ENCODE results near the gene SH3GL1. TPM values are rescaled to one million over a fixed set of nuclear protein-coding genes. Genes with fewer than 3 reads are reported as not detected.
"Not testable (repeated sequence)": the region's sequence is repeated elsewhere in the genome, so short reads cannot be mapped to it uniquely, and the experiment has no call there.

The SH3GL1 gene
- total RNA-seq, 2 donors from 2014 or later, result 42.3 to 44.4 TPM

GRCh38 chr19:4358709-4359626 is 41.4 kb downstream of the SH3GL1 start:
- intact Hi-C loops (cut with DNase I, micrococcal nuclease), result no loop called here
- ATAC-seq (no peak), DNase-seq (no peak)

- no peak for DNase-seq
- ATAC-seq, result no peak
- intact Hi-C loops (cut with DNase I, micrococcal nuclease), result no loop called here
Observed at GRCh38 chr19:4357921-4358326, 42.4 kb downstream of the SH3GL1 start.

DNA sequence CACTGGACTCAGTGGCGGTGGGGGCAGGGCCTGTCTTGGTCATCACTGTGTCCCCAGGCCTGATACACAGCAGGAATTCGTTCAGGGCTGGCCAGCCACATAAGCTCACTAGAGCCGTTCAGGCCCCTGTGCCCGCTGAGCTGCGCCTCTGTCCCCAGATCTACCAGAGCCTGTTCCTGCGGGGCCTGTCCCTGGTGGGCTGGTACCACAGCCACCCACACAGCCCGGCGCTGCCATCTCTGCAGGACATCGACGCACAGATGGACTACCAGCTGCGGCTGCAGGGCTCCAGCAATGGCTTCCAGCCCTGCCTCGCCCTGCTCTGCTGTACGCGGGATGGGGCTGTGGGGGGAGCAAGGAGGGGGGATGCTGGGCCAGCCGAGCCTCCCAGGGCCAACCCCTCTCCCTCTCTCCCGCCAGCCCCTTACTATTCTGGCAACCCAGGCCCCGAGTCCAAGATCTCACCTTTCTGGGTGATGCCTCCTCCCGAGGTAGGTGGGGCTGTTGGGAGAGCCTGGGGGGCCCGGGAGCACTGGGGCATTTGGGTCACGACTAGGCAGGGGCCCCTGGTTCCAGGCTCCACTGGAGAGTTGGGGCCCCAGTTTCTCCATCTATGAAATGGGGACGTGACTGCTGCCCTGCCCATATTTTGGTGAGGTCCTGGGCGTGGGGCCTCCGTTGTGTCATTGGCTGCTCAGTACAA is 43.1 kb downstream of the SH3GL1 start:
- ATAC-seq, result no peak
- intact Hi-C loops (cut with DNase I, micrococcal nuclease), result no loop called here
- no peak for DNase-seq

DNA sequence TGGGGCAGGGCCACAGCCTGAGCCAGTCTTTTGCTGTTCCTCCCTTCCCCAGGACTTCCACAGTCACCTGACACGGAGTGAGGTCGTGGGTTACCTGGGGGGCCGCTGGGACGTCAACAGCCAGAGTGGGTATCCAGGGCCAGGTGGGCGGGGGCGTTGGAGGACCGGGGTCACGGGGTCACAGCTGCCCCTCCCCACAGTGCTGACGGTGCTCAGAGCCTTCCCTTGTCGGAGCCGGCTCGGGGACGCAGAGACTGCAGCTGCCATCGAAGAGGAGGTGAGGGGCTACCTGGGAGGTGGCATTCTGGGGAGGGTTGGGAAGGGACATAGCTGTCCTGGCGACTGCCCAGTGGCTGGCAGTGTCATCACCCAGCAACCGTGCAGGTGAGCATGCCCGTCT is 45.5 kb downstream of the SH3GL1 start:
- no peak for ATAC-seq
- DNase-seq, result no peak
- intact Hi-C loops (cut with DNase I, micrococcal nuclease), result loop anchor here in 1 of 2 donors (5.0 kb wide), 1 partner anchor 88 kb away; no protein-coding TSS in a partner anchor

GRCh38 chr19:4354282-4354681 is 46.1 kb downstream of the SH3GL1 start:
- no peak for ATAC-seq
- no peak for DNase-seq
- intact Hi-C loops (cut with DNase I, micrococcal nuclease), result loop anchor here in 1 of 2 donors (5.0 kb wide), 1 partner anchor 87 kb away; no protein-coding TSS in a partner anchor

GRCh38 chr19:4352701-4353121 is 47.6 kb downstream of the SH3GL1 start:
- peak; percentile 65 for ATAC-seq
- DNase-seq, result peak in 1 of 2 donors; percentile 65
- intact Hi-C loops (cut with DNase I, micrococcal nuclease), result loop anchor here in 1 of 2 donors (5.0 kb wide), 1 partner anchor 85 kb away; no protein-coding TSS in a partner anchor

DNA sequence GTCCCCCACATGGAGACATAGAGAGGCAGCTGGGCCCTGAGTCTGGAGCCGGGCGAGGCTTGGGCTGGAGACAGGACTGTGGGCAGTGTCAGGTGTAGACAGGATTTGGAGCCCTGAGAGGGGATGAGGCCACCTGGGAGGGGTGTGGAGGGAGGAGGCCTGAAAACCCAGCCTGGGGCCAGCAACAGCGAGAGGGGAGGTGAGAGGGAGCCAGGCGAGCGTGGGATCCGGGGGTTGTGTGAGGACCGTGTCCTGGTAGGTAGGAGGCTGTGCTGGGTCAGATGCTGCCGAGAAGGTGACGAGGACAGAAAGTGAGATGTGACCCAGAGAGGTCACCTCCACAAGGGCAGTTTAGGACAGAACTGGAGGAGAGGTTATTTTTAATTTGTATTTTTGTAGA is 49.6 kb downstream of the SH3GL1 start:
- DNase-seq, result no peak
- intact Hi-C loops (cut with DNase I, micrococcal nuclease), result loop anchor here in 1 of 2 donors (5.0 kb wide), 1 partner anchor 83 kb away; no protein-coding TSS in a partner anchor
- ATAC-seq, result no peak

GRCh38 chr19:4350111-4350510 is 50.2 kb downstream of the SH3GL1 start:
- intact Hi-C loops (cut with DNase I, micrococcal nuclease), result loop anchor here in 1 of 2 donors (5.0 kb wide), 1 partner anchor 83 kb away; no protein-coding TSS in a partner anchor
- no peak for DNase-seq
- no peak for ATAC-seq

DNA sequence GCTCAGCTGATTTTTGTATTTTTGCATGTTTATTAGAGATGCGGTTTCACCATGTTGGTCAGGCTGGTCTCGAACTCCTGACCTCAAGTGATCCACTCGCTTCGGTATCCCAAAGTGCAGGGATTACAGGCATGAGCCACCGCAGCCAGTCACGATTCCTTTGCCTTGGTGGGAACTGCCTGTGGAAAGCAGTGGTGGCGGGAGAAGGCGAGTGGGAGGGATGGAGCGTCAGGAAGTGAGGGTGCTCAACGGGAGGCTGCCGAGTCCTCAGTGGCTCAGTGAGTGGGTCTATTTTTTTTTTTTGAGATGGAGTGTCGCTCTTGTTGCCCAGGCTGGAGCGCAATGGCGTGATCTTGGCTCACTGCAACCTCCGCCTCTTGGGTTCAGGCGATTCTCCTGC is 51.1 kb downstream of the SH3GL1 start:
- intact Hi-C loops (cut with DNase I, micrococcal nuclease); DNase-seq; ATAC-seq: not testable (repeated sequence)

DNA sequence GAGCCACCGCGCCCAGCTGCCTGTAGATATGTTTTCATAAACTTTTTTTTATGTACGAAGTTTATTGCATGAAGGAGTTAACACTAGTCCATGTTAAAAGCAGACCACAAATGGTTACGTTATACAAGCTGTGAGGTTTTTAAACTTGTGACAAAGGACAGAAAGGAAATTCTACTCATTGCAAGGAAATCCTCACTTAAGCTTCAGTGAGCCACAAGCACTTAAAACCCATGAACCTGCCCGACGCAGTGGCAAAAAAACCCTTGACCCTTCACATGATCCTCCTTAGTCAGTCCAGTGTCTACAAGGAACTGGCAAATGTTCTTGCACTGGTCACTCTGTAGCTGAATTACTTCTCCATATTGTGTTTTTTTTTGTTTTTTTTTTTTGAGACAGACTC is 52.8 kb downstream of the SH3GL1 start:
- ATAC-seq (no peak), DNase-seq (no peak)
- intact Hi-C loops (cut with DNase I, micrococcal nuclease), result no loop called here

DNA sequence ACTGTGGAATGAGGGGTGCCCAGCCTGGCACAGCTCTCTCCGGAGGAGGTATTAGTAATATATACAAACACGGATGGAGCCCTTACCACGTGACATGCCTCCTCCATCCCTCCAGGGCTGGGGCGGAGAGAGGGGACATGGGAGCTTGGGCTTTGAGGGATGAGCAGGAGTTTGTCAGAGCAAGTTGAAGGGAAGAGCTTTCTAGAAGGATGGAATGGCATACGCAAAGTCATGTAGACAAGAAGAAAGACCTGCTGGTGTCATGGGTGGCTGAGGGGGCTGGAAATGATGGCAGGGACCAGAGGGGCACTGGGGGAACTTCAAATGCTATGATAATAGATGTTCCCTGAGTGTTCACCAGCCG is 54.3 kb downstream of the SH3GL1 start:
- intact Hi-C loops (cut with DNase I, micrococcal nuclease), result no loop called here
- no peak for DNase-seq
- no peak for ATAC-seq

DNA sequence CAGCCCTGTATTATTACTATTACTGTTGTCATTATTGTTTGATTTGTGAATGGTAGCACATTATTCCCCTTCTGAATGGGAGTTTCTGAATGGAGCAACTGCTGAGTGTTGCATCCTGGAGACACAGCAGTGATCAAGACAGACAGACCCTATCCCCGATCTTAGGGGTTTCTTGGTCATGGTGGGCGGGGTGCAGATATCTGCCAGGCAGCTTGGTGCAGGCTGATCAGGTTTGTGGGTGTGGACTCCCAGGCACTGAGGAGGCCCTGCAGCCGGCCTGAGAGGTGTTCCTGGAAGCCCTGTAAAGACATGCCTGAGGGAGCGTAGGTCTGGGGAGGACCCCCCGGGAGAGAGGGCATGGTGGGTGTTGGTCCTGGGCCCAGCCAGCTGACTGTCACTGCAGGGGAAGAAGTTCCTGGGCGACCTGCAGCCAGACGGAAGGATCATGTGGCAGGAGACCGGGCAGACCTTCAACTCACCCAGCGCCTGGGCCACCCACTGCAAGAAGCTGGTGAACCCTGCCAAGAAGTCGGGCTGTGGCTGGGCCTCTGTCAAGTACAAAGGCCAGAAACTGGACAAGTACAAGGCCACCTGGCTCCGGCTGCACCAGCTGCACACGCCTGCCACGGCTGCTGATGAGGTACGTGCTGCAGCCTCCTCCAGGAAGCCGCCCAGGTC is 54.9 kb downstream of the SH3GL1 start:
- DNase-seq (no peak), ATAC-seq (no peak)
- intact Hi-C loops (cut with DNase I, micrococcal nuclease), result no loop called here

DNA sequence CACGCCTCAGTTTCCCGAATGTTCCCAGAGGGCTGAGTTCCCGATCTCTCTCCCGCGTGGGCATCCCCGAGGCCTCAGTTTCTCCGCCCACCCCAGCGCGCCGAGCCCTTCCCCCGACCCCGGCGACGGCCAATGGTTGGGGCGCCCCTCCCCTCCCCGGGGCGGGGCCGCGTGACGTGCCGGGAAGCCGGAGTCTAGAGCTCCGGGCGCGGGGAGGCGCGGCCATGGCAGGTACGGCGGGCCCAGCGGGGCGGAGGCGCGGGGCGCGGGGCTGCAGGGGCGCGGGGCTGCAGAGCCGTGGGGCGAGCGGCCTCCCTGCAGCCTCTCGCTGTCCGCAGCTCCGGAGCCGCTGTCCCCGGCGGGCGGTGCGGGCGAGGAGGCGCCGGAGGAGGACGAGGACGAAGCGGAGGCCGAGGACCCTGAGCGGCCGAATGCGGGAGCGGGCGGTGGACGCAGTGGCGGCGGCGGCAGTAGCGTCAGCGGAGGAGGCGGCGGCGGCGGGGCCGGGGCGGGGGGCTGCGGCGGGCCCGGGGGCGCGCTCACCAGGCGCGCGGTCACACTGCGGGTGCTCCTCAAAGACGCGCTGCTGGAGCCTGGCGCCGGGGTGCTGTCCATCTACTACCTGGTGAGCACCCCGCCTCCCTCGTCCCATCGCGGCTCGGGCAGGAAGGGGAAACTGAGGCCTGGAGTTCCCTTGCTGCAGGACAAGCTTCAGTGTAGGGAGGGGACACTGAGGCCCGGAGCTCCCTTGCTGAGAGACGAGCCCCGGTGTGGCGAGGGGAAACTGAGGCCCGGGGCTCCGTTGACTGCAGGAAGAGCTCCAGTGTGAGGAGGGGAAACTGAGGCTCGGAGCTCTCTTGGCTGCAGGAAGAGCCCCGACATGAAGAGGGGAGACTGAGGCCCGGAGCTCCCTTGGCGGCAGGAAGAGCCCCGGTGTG is 56.7 kb downstream of the SH3GL1 start, which contains the start of gene MPND:
MPND (plus strand) TSS at position 193 of the 938 bp plus-strand sequence; CDS start at position 225, 32 bp downstream.
- DNase-seq (peak; percentile 91 to 96), ATAC-seq (peak; percentile 58)
- intact Hi-C loops (cut with DNase I, micrococcal nuclease), result no loop called here

- peak; percentile 67 for ATAC-seq
- DNase-seq, result peak; percentile 96 to 99
- intact Hi-C loops (cut with DNase I, micrococcal nuclease), result no loop called here
Observed at GRCh38 chr19:4342615-4343369, 57.6 kb downstream of the SH3GL1 start.

DNA sequence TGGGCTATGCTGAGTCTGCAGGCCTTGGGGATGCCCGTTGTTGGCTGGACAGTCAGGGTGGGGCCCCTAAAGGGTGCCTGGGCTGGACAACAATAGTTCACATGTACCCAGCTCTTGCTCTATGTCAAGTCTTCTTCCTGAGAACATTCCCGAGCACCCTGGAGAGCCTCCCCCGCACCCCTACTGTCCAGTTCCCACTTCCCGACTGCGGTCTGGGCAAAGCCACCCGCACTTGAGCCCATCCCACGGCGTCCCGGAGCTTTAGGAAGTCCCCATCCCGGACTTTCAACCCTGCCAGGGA is 58.1 kb downstream of the SH3GL1 start:
- intact Hi-C loops (cut with DNase I, micrococcal nuclease), result no loop called here
- DNase-seq (no peak), ATAC-seq (no peak)

DNA sequence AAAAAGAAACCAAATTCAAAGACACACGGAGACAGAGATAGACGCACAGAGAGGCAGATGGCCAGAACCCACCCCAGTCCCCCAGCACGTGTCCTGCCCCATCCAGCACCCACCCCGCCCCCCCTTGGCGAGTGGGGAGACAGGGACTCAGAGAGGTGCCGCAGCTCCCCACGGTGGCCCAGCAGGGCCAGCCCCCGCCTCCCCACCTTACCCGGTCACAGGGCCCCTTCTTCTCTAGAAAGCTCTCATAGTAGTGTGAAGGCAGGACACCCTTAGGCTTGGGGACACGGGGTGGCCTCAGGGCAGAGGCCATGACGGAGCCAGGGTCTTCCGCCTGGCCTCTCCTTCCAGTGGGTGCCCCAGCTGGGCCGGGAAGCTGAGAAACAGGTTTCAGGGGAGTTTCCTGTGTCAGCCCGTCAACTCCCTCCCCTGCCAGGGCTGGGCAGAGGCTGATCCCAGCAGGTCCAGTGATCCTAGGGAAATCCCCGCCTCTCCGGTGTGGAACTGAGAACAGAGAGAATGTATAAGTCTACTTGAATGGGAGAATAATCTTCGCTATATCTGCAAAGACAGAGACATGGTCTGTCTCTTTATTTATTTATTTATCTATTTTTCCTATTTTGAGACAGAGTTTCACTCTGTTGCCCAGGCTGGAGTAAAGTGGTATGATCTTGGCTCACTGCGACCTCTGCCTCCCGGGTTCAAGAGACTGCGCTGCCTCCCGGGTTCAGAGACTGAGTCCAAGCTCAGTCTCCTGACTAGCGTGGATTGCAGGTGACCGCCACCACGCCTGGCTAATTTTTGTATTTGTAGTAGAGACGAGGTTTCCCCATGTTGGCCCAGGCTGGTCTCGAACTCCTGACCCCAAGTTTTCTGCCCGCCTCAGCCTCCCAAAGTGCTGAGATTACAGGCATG is 61.6 kb downstream of the SH3GL1 start, which contains the start of gene STAP2:
STAP2 (minus strand) TSS at position 387 of the 915 bp plus-strand sequence; CDS start at position 313, 74 bp downstream.
- intact Hi-C loops (cut with DNase I, micrococcal nuclease), result no loop called here
- ATAC-seq (peak; percentile 52), DNase-seq (peak; percentile 86 to 90)
